RPMI8226 (cell line): Measurements from ENCODE around the gene INTS7.
A peak's percentile ranks its signal among the peaks of the same experiment; 100 is the strongest.
"Not testable (repeated sequence)": the region's sequence is repeated elsewhere in the genome, so short reads cannot be mapped to it uniquely, and the experiment has no call there.

Experiments used
- DNase-seq: peaks from one replicate; pipeline ENCODE4 v3.0.0-alpha.2; 2015

Gene INTS7

DNA sequence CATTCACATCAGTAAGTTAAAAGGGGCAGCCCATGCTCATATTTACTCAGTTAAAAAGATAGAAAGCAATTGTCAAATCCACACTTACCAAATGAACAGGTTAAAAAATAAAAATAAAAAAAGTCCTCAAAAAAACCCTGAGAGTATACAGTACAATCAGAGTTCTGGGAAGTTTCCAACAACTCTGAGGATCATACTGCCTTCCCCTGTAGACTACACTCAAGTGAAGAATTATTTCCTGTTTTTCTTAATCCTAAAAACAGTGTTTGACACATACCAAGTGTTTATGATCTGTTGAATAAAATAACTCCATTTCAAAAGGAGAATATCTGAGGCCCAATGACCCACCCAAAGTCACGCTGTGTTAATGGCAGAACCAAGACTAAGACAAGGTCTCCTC lies 61.8 kb downstream of the INTS7 start:
- no peak for DNase-seq

- no peak for DNase-seq
Observed at GRCh38 chr1:211968200-211968834, 67.0 kb downstream of the INTS7 start.

- DNase-seq, result no peak
Observed at GRCh38 chr1:211967704-211968103, 67.7 kb downstream of the INTS7 start.

DNA sequence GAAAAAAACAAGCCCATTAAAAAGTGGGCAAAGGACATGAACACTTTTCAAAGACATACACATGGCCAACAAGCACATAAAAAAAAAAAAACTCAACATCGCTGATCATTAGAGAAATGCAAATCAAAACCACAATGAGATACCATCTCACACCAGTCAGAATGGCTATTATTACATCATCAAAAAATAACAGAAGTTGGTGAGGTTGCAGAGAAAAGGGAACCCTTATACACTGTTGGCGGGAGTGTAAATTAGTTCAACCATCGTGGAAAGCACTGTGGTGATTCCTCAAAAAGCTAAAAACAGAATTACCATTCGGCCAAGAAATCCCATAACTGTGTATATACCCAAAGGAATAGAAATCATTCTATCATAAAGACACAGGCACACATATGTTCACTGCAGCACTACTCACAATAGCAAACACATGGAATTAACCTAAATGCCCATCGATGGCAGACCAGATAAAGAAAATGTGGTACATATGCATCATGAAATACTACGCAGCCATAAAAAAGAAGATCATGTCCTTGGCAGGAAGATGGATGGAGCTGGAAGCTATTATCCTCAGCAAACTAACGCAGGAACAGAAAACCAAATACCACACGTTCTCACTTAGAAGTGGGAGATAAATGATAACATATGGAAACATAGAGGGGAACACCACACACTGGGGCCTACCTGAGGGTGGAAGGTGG lies 70.1 kb downstream of the INTS7 start:
- DNase-seq, result no peak

GRCh38 chr1:211959680-211960079 lies 75.7 kb downstream of the INTS7 start:
- no peak for DNase-seq

GRCh38 chr1:211959221-211959620 lies 76.1 kb downstream of the INTS7 start:
- DNase-seq, result no peak

DNA sequence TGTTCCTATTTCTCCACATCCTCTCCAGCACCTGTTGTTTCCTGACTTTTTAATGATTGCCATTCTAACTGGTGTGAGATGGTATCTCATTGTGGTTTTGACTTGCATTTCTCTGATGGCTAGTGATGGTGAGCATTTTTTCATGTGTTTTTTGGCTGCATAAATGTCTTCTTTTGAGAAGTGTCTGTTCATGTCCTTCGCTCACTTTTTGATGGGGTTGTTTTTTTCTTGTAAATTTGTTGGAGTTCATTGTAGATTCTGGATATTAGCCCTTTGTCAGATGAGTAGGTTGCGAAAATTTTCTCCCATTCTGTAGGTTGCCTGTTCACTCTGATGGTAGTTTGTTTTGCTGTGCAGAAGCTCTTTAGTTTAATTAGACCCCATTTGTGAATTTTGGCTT lies 81.3 kb downstream of the INTS7 start:
- DNase-seq, result not testable (repeated sequence)

GRCh38 chr1:211953543-211953942 lies 81.8 kb downstream of the INTS7 start:
- DNase-seq, result not testable (repeated sequence)

- no peak for DNase-seq
Observed at GRCh38 chr1:211952299-211952698, 83.1 kb downstream of the INTS7 start.

DNA sequence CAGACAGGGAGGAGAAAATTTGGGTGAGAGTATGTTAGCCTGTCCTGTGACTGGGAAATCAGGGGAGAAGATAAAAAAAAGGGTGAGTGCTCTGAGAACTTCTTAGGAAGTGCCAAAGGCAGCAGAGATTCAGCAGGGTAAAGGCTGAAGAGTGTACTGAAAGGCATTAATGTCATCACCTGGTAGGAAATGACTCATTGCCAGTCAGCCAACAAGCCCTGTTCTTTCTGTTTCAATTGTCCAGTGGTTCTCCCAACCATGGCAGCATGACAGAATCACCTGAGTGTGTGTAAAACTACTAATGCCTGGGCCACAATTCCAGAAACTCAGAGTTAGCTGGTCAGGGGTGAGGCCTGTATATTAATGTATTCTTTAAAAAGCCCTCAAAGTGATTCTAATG lies 83.5 kb downstream of the INTS7 start:
- peak; percentile 53 for DNase-seq

GRCh38 chr1:211948377-211948776 lies 87.0 kb downstream of the INTS7 start:
- no peak for DNase-seq

GRCh38 chr1:211947396-211948295 lies 87.7 kb downstream of the INTS7 start:
- no peak for DNase-seq

GRCh38 chr1:211944733-211945500 lies 90.4 kb downstream of the INTS7 start:
- no peak for DNase-seq

DNA sequence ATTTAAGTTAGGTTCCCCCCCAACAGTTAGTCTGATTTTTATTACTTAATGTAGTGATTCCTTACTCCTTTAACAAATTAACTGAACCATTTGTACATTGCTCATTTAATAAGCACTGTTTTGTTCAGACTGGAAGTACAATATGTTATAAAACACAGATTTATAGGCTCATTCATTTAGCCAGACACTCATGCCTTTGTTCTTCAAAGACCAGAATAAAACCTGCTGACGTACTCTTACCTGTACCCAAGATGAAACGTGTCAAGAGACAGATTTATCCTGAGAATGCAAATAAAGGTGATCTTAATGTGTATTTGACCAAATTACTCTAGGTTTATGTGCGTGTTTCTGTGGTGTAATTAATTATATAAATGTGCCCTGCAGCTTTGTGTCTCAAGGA lies 92.8 kb downstream of the INTS7 start:
- no peak for DNase-seq

DNA sequence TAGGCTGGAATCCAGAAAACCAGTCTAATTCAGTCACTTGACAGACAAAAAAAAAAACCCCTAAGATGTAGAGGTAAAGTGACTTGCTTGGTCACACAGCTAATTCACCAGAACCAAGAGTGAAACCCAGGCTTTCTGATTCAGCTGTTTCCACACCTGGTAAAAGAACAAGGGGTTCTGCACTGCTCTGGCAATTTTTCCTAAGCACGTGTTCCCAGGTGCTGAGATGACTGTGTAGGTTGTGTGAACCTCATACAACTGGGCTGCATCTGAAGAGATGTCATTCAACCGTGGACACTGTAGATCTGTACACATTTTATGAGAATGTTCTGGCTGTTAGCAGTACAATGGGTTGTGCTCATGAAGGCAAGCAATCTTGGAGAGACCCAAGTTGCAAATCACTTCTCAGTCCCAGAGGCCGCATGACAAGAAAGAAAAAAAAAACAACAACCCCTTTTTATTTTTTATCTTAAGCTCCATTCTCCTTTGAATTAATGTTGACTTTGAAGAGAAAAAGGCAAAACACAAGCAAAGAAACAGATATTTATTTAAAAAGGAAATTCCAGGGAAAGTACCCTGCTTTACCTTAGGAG lies 95.4 kb downstream of the INTS7 start:
- DNase-seq, result peak; percentile 96

DNA sequence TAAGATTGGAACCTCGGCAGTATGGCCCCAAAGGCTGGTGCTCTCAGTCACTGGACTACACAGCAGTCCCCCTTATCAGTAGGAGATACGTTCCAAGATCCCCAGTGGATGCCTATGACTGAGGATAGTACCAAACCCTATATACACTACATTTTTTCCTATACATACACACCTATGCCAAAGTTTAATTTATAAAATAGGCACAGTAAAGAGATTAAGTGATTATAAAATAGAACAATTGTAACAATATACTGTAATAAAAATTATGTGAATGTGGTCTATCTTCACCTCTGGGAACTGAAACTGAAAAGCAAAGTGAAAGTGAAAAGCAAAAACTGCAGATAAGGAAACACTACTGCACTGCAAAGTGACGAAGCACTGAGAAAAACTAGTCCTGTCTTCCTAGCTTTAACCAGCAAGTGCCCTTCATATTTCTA lies 96.8 kb downstream of the INTS7 start:
- DNase-seq, result peak; percentile 69

DNA sequence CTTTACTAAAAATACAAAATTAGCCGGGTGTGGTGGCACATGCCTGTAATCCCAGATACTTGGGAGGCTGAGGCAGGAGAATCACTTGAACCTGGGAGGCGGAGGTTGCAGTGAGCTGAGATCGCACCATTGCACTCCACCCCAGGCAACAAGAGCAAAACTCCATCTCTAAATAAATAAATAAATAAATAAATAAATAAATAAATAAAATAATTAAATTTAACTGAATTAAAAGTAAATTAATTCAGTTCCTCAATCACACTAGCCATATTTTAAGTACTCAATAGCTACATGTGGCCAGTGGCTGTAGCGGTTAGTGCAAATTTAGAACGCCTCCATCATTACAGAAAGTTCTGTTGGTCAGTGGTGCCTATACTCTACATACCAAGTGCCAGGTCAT lies 97.9 kb downstream of the INTS7 start:
- not testable (repeated sequence) for DNase-seq

DNA sequence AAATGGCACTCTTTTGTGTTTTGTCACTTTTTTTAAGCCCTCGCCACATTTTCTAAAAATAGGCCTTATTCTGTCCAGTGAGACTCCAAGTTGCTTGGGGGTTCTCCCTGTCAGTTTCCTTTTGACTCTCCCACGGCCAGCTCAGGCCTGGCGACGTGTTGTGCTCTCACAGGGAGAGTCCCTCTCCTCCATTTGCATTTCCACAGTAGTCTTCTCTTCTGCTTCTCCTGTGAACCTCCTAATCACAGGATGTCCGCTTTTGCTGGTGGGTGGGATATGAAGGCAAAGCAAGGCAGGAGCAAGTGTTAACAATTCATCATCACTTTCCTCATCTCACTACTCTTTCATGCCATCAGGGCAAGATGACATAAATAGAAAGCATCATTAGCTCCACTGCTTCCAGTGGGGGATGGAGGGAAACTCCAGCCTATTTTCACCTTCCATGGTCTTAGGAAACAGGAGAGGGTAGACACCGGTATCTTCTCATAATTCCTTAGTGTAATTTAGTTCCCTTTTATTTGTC lies 99.8 kb downstream of the INTS7 start:
- DNase-seq, result no peak

- DNase-seq, result no peak
Observed at GRCh38 chr1:211933946-211934714, 101.2 kb downstream of the INTS7 start.

DNA sequence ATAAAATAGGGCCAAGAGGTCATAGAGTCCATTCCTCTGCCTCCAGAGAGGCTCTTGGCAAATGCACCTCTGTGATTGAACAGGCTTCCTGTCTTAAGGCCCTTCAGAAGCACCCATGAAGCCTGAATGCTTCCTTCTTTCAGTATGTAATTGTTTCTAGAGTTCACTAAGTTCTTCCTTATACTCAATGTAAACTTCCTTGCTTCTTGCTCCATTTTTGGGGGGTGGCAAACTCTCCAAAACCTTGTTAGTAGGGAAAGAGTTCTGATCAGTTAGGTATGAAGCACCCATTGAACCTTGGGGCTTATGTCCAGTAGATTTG lies 102.5 kb downstream of the INTS7 start:
- DNase-seq, result no peak

DNA sequence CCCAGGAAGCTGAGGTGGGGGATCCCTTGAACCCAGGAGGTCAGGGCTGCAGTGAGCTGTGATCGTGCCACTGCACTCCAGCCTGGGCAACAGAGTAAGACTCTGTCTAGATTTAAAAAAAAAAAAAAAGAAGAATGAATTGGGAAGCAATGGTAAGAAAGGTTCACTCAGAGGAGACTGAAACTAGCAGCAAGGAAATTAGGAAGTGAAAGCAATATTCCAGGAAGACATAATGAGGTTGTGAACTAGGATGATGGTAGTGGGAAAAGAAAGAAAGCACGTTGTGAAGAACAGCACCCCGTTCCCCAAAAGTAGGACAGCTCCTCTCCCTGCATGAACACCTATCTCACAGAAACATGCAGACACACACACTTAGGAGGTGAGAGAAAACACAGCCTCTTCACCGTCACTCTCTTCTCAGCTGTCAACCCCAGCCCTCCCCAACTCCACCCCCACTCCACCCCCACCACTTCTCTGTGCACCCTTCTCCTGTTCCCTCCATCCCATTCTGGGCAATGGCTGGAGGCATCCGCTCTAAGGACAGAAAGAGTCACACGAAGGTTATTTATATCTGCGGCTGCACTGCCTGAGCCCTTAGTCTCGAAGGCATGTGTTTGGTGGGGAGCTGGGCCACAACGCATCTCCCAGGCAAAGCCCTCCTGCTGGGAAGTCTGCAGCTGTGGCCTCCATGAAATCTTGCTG lies 103.0 kb downstream of the INTS7 start:
- DNase-seq, result no peak
